Measurements from ENCODE around the gene GIPR. TPM values are rescaled to one million over a fixed set of nuclear protein-coding genes. Genes with fewer than 3 reads are reported as not detected.

The GIPR gene
- total and polyA plus RNA-seq, 8 donors: 2.6 to 49.0 (median 7.7) TPM

DNA sequence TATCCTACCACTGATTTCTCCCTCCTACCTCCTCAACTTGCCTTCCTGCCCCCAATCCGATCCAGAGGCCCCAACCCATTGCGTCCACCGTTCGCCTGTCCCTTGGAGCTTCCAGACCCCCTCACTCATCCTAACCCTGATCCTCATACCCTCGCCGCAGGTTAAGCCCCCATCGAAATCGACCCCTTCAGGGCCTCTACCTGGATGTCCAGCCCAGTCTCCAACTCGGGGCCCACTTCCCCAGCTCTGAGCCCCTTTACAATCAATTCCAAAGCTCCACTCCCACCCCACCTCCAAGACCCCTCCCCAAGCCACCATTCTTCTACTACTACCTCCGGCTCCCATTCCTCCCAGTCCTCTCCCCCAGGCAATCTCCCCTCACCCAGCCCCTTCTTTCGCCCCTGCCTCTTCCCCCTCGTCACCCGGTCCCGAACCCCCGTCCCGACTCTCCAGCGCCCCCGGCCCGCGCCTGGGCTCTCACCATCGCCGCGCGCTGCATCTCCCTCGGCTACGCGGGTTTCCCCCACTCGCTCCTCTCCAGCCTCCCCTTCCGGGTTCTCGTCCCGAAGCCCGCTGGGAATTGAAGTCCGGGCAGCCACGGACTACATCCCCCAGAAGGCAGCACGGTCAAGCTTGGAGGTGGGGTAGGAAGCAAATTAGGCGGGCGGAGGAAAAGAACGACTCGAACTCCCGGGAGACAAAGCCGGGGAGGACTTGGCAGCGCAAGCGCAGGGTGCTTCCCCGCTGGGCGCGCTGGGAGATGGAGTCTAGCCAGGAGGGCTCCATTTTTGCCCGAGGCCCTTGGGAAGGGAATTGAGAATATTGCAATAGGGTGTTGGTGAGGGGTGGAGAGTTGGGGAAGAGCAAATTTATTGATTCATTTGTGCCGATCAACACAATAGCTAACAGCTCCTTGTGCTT lies 62.6 kb downstream of the GIPR start, which contains the start of gene FBXO46:
Gene FBXO46, minus strand, starts transcription at position 529 of the 921 bp plus-strand sequence. CDS start 17,401 bp downstream, outside the sequence.
- 0 to 1% methylated on average over 48 of the region's 48 CpGs for WGBS, 2 donors
- intact Hi-C loops (cut with DNase I): no loop called here
- DNase-seq: peak; percentile 88 to 98 (median 98)
- Histone ChIP-seq H3K4me1 (peaks cover 4 to 10% (median 8%) of the 10 kb centered on the region in 3 donors), H3K27ac (peak within 1 kb of the TSS in 2 of 4 donors; percentile 57 to 63), H3K27me3 (no peaks in the 10 kb centered on the region), H3K4me3 (peak within 1 kb of the TSS; percentile 44 to 77 (median 58)), H3K9me3 (no peaks in the 10 kb centered on the region), H3K36me3 (no peaks in the 10 kb centered on the region)
- peak; percentile 95 to 99 (median 98) for ATAC-seq
- peak; percentile 95 for FAIRE-seq
- TF ChIP-seq, protein P1, sequence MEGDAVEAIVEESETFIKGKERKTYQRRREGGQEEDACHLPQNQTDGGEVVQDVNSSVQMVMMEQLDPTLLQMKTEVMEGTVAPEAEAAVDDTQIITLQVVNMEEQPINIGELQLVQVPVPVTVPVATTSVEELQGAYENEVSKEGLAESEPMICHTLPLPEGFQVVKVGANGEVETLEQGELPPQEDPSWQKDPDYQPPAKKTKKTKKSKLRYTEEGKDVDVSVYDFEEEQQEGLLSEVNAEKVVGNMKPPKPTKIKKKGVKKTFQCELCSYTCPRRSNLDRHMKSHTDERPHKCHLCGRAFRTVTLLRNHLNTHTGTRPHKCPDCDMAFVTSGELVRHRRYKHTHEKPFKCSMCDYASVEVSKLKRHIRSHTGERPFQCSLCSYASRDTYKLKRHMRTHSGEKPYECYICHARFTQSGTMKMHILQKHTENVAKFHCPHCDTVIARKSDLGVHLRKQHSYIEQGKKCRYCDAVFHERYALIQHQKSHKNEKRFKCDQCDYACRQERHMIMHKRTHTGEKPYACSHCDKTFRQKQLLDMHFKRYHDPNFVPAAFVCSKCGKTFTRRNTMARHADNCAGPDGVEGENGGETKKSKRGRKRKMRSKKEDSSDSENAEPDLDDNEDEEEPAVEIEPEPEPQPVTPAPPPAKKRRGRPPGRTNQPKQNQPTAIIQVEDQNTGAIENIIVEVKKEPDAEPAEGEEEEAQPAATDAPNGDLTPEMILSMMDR (IDR thresholded peaks at IDR 0.05): no peak

Small RNA genes within 50 kb of the gene (microRNA-seq; reads per million reads assigned to microRNA genes)
- gene MIR330: 69.2 to 75.3 reads per million in 2 donors
- gene MIR642A: 0 reads per million in 2 donors
- 0 reads per million in 2 donors for gene MIR642B

Other genes starting within 250 kb of the GIPR start
- 10 to 100 TPM; 28.9 to 33.5 (median 32.9) TPM for gene ERCC1, start 244.3 kb upstream of the GIPR start, total RNA-seq
- 10 to 100 TPM; 35.3 to 42.3 TPM for gene ERCC1, start 244.3 kb upstream of the GIPR start, polyA plus RNA-seq
- gene FOSB, start 200.2 kb upstream of the GIPR start, total RNA-seq: 10 to 100 TPM in 1 of 6 donors, 1 to 10 TPM in 3, under 1 TPM in 2; 0.79 to 17.0 (median 5.7) TPM
- 10 to 100 TPM; 12.9 to 21.6 TPM for gene FOSB, start 200.2 kb upstream of the GIPR start, polyA plus RNA-seq
- gene RTN2, start 171.2 kb upstream of the GIPR start, total RNA-seq: 1 to 10 TPM; 2.1 to 6.3 (median 3.2) TPM
- gene RTN2, start 171.2 kb upstream of the GIPR start, polyA plus RNA-seq: 1 to 10 TPM; 4.4 to 9.5 TPM
- under 1 TPM; 0.22 to 0.41 (median 0.30) TPM for gene PPM1N, start 169.8 kb upstream of the GIPR start, total RNA-seq
- gene PPM1N, start 169.8 kb upstream of the GIPR start, polyA plus RNA-seq: 1 to 10 TPM in 1 of 2 donors, under 1 TPM in 1; 0.53 to 2.1 TPM
- 10 to 100 TPM; 12.5 to 49.3 (median 25.1) TPM for gene VASP, start 160.7 kb upstream of the GIPR start, total RNA-seq
- 10 to 100 TPM; 32.7 to 34.3 TPM for gene VASP, start 160.7 kb upstream of the GIPR start, polyA plus RNA-seq
- 1 to 10 TPM; 3.4 to 8.0 (median 6.0) TPM for gene OPA3, start 83.4 kb upstream of the GIPR start, total RNA-seq
- 1 to 10 TPM; 3.7 to 3.8 TPM for gene OPA3, start 83.4 kb upstream of the GIPR start, polyA plus RNA-seq
- gene GPR4, start 66.0 kb upstream of the GIPR start, total RNA-seq: 1 to 10 TPM in 3 of 6 donors, under 1 TPM in 3; 0.56 to 2.2 (median 0.99) TPM
- 1 to 10 TPM; 2.4 to 3.0 TPM for gene GPR4, start 66.0 kb upstream of the GIPR start, polyA plus RNA-seq
- gene EML2, start 28.8 kb upstream of the GIPR start, total RNA-seq: 10 to 100 TPM; 20.9 to 51.2 (median 28.3) TPM
- gene EML2, start 28.8 kb upstream of the GIPR start, polyA plus RNA-seq: 10 to 100 TPM; 47.8 to 51.0 TPM
- gene SNRPD2, start 23.7 kb downstream of the GIPR start, total RNA-seq: 100 to 1,000 TPM in 5 of 6 donors, 10 to 100 TPM in 1; 77.6 to 141 (median 133) TPM
- 100 to 1,000 TPM; 125 to 183 TPM for gene SNRPD2, start 23.7 kb downstream of the GIPR start, polyA plus RNA-seq
- 1 to 10 TPM; 3.4 to 6.3 (median 4.9) TPM for gene QPCTL, start 24.4 kb downstream of the GIPR start, total RNA-seq
- 1 to 10 TPM; 5.5 to 7.3 TPM for gene QPCTL, start 24.4 kb downstream of the GIPR start, polyA plus RNA-seq
- 10 to 100 TPM in 4 of 6 donors, 1 to 10 TPM in 2; 6.7 to 11.3 (median 10.7) TPM for gene FBXO46, start 62.7 kb downstream of the GIPR start, total RNA-seq
- 1 to 10 TPM; 8.3 to 8.7 TPM for gene FBXO46, start 62.7 kb downstream of the GIPR start, polyA plus RNA-seq
- gene MEIOSIN, start 65.2 kb downstream of the GIPR start, total RNA-seq: not detected
- not detected for gene MEIOSIN, start 65.2 kb downstream of the GIPR start, polyA plus RNA-seq
- gene SIX5, start 101.0 kb downstream of the GIPR start, total RNA-seq: 10 to 100 TPM; 18.7 to 38.2 (median 28.0) TPM
- gene SIX5, start 101.0 kb downstream of the GIPR start, polyA plus RNA-seq: 10 to 100 TPM; 25.1 to 42.5 TPM
- 10 to 100 TPM; 27.0 to 74.7 (median 37.7) TPM for gene DMPK, start 114.3 kb downstream of the GIPR start, total RNA-seq
- gene DMPK, start 114.3 kb downstream of the GIPR start, polyA plus RNA-seq: 100 to 1,000 TPM; 147 to 293 TPM
- gene DMWD, start 124.6 kb downstream of the GIPR start, total RNA-seq: 10 to 100 TPM; 14.3 to 23.0 (median 18.6) TPM
- gene DMWD, start 124.6 kb downstream of the GIPR start, polyA plus RNA-seq: 10 to 100 TPM; 14.2 to 39.8 TPM
- under 1 TPM in 1 of 6 donors, not detected in 5; 0.08 TPM for gene RSPH6A, start 147.1 kb downstream of the GIPR start, total RNA-seq
- gene RSPH6A, start 147.1 kb downstream of the GIPR start, polyA plus RNA-seq: under 1 TPM in 1 of 2 donors, not detected in 1; 0.08 TPM
- gene SYMPK, start 194.9 kb downstream of the GIPR start, total RNA-seq: 10 to 100 TPM; 25.7 to 44.7 (median 28.5) TPM
- gene SYMPK, start 194.9 kb downstream of the GIPR start, polyA plus RNA-seq: 100 to 1,000 TPM; 133 to 142 TPM
- gene FOXA3, start 196.1 kb downstream of the GIPR start, total RNA-seq: 10 to 100 TPM; 20.6 to 45.0 (median 28.3) TPM
- gene FOXA3, start 196.1 kb downstream of the GIPR start, polyA plus RNA-seq: 10 to 100 TPM; 19.8 to 24.1 TPM
- 10 to 100 TPM; 10.0 to 19.4 (median 14.7) TPM for gene IRF2BP1, start 217.9 kb downstream of the GIPR start, total RNA-seq
- 10 to 100 TPM; 13.3 to 21.5 TPM for gene IRF2BP1, start 217.9 kb downstream of the GIPR start, polyA plus RNA-seq
- 1 to 10 TPM; 3.6 to 5.6 (median 4.4) TPM for gene MYPOP, start 234.4 kb downstream of the GIPR start, total RNA-seq
- 1 to 10 TPM; 5.2 to 6.9 TPM for gene MYPOP, start 234.4 kb downstream of the GIPR start, polyA plus RNA-seq
- gene NANOS2, start 246.6 kb downstream of the GIPR start, total RNA-seq: not detected
- not detected for gene NANOS2, start 246.6 kb downstream of the GIPR start, polyA plus RNA-seq

Measured in pancreas (tissue), 10 donors.